Esophagus mucosa (tissue), 1 donor: ENCODE measurements around the gene MID1IP1. TPM values are rescaled to one million over a fixed set of nuclear protein-coding genes. Genes with fewer than 3 reads are reported as not detected.

Source experiments
- ATAC-seq: fragments of 200-7000 bp; cut with Tn5 transposase; one replicate; pipeline ENCODE4 v1.9.1; 2020
- total RNA-seq: library from RNA; stranded (reverse); gene quantifications from one replicate; pipeline ENCODE4 v1.2.4, GENCODE V29; 2023
- donor health status: DM: yes; HTN: yes; CAD: no.

MID1IP1 gene
- total RNA-seq, 1 donor from 2014 or later, result 47.6 TPM

DNA sequence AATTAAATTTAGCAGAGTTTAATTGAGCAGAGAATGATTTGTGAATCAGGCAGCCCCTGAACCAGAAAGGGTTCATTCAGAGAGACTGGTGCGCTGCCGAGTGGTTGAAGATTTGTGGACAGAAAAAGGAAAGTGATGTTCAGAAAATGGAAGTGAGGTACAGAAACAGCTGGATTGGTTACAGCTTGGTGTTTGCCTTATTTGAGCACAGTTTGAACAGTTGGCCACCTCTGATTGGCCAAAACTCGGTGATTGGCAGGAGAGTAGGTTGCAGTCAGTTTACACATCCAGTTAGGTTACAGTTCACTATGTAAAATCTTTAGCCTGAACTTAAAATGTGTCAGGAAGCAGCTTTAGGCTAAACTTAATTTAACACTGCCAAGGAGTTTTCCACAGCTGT lies 14.9 kb downstream of the MID1IP1 start:
- no peak for ATAC-seq

DNA sequence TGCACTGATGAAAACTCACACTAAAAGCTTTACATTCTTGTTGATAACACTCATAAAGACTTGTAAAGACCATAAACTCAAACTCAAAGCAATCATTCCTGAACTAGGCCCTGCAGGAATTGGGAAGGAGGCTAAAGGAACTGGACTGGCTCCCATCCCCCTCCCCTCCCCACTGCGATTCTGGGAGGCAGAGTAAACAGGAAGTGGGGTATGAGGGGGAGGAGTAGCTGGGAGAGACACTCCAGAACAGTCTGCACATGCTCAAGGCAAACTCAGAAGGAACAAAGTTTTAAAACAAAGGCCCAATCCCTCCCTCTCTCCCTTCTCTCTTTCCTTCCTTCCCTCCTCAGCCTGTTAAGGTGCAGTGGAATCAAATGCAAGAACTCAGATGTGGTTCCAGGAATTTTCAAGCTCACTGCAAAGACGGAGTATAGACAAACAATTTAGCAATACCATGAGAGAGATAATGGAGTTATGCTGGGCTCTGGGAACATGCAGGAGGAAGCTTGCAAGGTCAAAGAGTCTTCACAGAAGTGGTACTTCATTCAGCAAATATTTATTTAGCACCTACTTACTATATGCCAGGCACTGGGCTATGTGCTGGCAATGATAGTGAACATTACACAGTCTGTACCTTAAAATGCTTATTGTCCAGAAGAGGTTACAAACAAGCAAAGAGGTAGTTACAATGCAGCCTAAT lies 15.9 kb downstream of the MID1IP1 start:
- no peak for ATAC-seq

DNA sequence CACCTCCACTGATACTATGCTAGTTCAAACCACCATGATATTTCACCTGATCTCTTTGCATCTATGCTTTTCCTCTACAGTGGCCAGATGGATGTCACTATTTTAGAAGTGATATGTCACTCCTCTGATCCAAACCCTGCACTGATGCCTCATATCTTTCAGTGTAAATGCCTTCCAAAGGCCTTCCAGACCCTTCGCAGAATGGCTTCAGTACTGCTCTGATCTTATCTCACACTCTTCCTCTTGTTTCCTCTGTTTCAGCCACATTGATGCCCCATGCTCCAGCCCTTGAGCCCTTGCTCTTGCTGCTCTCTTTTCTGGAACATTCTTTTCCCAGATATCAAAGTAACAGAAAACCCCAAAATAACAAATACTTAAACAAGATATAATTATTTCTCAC lies 17.9 kb downstream of the MID1IP1 start:
- no peak for ATAC-seq

DNA sequence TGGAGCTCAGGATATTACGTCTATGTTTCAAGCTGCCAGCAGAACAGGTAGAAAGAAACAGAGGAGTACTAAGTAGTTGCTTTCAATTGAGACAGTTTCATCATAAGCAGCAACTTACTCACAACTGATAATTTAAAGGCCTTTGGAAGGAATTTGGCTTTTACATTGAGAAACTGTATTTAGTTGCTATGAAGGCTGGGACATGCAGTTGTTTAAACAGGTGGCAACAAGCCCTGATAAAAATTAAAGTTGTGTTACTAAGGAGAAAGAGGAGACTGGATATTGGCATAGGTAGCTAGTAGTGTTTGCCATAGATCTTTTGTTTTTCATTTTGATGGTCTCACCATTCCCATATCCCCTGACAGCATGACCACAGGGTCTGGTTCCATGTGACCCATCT lies 18.4 kb downstream of the MID1IP1 start:
- ATAC-seq, result no peak

DNA sequence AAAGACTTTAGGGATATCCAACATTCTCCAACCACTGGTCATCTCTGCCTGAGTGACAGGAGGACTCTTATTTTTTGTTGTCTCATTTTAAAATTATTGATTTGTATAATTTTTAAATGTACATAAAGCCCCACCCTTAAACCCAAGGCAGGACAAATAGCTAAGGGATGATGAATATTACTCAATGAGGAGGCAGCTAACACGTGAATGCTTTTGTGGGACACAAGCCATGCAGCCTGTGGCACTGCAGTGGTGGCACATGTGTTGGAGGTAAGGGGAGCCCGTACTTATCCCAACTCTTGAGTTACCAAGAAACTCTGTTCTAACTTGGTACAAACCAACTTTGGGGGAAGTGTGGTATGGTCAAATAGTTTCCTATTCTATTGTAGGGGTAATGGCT lies 19.5 kb downstream of the MID1IP1 start:
- no peak for ATAC-seq

DNA sequence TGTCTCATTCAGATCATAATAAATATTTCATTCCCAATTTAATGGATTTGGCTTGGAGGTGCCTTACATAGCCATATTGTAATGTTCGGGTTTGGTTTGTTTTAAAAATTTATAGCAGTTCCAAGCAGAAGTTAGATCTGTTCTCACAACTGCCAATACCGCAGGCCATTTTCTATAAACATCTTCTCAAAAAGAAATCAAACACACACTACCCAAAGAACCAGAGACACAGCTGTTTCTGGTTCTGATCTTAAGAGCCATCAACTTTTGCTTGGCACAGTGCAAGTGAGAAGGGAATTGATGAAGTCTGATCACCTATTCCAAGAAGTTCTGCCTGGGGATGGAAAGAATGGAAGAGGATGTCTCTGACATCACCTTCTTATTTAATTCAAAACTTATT lies 22.9 kb downstream of the MID1IP1 start:
- ATAC-seq, result no peak

DNA sequence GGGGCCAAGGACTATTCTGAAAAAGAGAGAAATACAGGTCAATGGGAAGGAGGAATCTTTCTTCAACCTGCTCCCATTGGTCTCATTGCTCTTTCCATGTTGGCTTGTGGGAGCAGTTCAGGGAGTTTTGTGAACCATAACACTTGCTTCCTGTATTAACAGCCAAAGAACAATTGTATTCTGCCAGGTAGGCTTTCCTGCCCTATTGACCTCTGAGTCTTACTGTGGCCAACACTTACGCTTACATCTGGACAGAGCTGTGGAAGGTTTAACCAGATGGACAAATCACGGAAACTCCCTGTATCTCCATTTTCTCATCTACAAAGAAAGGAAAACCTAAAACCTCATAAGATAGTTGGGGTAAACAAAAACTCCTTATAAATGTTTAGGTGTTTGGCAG lies 30.7 kb downstream of the MID1IP1 start:
- ATAC-seq, result no peak

DNA sequence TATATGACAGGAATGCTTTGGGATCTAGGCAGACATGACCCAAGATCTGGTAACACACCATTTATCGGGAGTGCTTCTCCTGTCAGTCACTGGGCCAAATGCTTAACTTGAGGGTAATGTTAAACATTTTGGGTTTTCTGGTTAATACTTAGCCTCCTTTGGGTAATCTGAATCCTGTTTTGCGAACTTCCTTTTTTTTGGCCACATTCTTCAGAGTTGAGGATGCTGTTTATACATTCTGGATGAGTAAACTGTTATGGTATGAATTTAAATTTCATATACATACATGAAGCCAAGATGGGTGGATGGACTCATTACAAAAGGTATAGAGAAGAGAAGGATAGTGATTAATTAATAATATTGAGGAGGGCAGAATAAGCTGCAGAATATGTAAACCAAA lies 36.1 kb downstream of the MID1IP1 start:
- no peak for ATAC-seq

DNA sequence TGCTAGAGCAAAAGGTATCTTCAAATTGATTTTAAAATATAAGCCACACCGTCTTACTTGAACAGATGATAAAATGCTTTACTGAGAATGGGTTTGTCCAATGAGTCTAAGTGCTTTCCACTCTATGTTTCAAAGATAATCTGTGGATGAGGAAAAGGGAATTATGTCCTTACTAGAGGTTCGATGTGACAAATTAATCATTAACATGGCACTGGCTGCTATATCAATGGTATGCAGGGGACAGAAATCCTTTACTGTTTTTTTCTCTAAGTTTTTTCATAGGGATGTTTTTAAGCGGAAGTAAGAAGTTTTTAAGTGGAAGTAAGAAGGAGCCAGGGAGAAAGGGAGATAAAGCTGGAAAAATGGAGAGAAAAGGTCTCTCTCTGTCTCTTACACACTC lies 38.0 kb downstream of the MID1IP1 start:
- ATAC-seq, result no peak

DNA sequence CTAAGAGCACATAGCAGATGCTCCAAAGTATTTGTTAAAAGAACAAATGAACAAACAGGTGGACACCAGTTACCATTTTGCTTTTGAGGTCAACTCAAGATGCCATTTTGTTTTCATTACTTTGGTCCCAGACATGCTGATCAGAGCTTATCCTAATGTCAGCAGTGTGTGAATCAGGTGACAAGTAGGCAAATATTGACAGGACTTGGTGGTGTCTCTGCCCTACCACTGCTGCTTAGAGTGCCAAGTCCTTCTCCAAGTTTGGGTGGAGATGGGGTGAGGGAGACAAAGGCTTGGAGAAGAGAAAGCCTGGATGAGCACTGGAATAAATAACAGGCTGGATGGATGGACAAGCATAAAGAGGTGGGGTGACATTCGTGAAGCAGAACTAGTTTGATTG lies 38.7 kb downstream of the MID1IP1 start:
- no peak for ATAC-seq

DNA sequence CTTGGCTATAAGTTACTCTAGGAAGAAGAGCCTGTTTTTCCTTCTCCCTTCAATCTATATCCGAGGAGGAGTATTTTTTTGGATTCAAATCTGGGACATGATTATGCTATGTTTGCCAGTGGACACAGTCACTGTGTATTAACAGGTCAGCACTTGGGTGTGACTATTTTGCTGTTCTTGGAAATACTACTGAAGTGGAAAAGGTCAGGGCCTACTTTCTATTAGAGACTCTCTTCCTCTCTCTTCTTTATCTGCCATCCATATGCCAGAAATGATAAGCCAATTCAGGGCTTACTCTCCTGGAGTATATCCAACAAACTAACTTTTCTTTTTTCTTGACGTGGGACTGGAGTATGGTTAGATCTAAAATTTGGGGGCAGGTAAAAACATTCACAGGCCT lies 40.5 kb downstream of the MID1IP1 start:
- ATAC-seq, result no peak

DNA sequence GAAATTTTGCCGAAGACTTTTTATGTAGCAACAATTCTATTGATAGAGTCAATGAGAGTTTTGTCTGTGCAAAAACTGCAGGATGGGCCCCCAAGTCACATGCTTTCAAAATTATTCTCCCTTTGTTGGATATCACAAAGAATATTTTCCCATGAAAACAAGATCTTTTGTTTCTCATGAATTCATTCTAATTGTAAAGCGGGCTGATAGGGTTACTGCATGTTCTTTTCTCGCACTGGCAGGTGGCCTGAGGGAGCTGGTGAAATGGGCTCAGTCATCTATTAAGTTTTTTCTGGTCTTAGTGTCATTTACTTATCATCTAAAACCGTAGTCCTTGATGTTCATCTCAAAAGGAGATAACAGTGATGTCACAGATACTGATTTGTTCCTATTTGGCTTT lies 44.2 kb downstream of the MID1IP1 start:
- no peak for ATAC-seq

DNA sequence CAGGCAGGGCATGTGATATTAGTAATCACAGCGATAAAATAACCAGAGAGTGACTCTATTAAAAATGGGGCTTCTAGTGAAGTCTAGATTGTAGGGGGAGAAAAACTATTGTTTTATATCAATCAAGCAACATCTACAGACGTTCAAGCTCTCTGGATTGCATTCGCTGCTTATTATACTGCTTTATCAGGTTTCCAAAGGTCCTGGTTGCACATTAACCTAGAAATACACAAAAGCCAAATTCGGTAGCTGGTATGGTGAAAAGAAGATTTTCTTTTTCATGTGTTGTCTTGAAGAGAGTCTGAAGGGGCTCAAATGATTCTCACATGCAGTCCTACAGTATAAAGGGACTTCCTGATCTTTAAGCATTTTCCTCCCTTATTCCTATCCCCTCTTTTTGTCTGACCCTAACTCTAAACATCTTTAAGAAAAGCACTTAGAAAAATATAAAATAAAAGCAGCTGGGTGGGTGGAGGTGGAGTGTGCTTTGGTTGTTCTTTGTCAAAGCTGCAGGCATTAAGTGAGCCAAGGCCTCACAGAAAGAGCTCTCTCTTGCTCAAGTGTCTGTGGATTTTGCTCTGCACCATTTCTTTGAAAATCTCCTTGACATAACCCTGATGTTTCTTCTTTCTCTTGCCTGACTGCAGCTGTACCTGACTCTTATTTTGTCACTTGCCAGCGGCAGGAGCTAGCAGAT lies 46.1 kb downstream of the MID1IP1 start:
- no peak for ATAC-seq

DNA sequence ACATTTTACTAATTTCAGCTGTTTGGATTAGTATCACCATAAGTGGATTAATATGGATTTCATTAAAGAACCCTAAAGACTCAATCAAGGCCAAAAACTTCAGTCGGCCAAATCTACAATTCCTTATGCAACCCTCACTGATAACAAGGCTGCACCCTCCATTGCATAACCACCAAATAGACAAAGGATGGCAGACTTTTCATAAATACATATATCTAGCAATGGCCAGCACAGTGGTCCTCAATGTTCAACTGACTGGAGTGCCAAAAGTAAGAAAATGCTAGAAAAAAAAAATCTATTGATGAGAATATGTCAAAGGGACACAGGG lies 46.6 kb downstream of the MID1IP1 start:
- no peak for ATAC-seq

DNA sequence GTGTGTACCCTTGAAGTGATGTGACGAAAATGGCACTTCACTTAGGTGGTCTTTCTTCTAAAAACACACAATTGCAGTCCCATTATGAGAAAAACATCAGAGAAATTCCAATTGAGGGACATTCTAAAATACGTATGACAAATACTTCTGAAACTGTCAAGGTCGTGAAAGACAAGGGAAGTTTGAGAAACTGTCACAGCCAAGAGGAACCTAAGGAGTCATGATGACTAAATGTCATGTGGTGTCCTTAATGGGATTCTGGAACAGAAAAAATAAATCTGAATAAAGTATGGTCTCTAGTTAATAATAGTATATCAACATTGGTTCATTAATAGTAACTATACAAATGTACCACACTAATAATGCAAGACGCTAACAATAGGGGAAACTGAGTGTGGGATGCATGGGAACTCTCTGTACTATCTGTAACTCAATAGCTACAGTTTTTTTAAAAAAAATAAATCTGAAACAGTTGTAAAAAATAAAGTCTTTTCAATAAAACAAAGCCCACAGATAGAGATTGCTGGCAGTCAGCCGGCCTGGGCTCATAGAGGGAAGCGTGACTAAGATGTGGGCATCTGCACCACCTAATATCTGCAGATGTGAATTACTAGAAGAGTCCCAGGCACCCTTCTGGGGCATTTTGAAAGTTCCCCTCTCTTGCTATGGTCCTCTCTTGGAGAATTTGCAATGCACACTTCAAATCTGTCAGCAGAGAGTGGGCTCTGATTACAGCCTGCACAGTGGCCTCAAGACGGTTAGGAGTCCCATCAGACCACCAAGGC lies 47.6 kb downstream of the MID1IP1 start:
- no peak for ATAC-seq

DNA sequence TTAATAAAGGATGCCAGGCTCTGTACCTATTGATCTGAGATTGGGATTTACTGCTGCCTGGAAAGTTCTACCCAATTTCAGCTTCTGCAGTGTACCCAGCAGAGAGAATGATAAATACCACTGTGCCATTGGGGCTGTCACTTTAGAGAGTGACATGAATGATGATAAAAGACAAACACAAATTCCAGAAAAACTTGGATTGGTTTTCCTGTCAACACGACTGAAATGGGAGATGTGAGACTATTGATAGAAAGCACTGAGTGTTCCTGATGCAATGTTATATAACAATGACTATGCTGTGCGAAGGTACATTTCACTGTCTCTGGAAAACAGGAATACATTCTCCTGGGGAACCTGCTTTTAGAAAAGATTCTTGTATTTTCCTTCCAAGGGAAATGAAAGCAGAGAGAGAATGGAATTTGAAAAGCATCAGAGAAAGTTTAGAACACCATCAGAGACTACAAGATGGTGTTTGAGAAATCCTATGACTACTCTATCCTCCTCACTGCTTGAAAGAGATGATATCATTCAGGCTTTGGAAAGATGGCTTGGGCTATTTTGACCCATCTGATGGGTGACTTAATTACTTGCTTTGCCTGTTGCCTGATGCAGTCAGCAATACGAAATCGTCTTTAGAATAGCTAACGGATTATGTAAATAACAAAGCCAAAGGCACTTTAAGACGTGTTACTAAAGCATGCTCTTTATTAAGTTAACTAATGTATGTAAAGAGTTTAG lies 49.7 kb downstream of the MID1IP1 start:
- no peak for ATAC-seq

DNA sequence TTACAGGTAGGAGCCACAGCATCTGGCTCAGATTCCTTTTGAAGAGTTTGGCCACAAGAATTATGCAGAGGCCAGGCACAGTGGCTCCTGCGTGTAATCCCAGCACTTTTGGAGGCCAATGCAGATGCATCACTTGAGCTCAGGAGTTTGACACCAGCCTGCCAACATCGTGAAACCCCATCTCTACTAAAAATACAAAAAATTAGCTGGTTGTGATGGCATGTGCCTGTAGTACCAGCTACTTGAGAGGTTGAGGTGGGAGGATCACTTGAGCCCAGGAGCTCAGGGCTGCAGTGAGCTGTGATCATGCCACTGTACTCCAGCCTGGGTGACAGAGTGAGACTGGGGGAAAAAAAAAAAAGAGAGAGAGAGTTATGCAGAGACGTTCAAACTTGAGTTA lies 53.0 kb downstream of the MID1IP1 start:
- no peak for ATAC-seq

Other genes starting within 250 kb of the MID1IP1 start
- 11.3 TPM for gene TSPAN7, start 239.9 kb upstream of the MID1IP1 start, total RNA-seq